Endothelial cell of umbilical vein (primary cell): ENCODE results near the gene QSER1. TPM values are rescaled to one million over a fixed set of nuclear protein-coding genes. Genes with fewer than 3 reads are reported as not detected.
A peak's percentile ranks its signal among the peaks of the same experiment; 100 is the strongest.

ENCODE experiments used
- BruUV-seq: library from RNA; stranded (reverse); fragments of 400-500 nt; replicated peaks from 2 replicates; lab custom pipeline; 2021; lab: Mats Ljungman, UMichigan
- CTCF ChIA-PET: fragments of 300-600, 350-600 bp; sonication (Branson Sonifier 250); formaldehyde crosslinking; loops from one replicate; lab custom pipeline; 2021; ENCODE audit warnings: antibody characterized with exemption, inconsistent platforms; lab: Charles Lee
- POLR2A ChIA-PET: fragments of 300-600, 350-600 bp; sonication (Branson Sonifier 250); formaldehyde crosslinking; loops from one replicate; lab custom pipeline; 2021; ENCODE audit warnings: antibody characterized with exemption, inconsistent platforms; lab: Charles Lee
- DNase-seq: peaks from one replicate; pipeline ENCODE4 v3.0.0-alpha.2; 2011; ENCODE audit warnings: low read depth, low spot score
- FAIRE-seq: peaks from 2 replicates; lab custom pipeline; 2011; peaks lifted over from hg19 to GRCh38; lab: Jason Lieb, UNC
- H2AFZ ChIP-seq: 2 replicates; pipeline ENCODE4 v1.6.0; 2012; ENCODE audit warnings: low read depth, low read length, control low read depth, inconsistent platforms
- H3K27ac ChIP-seq: 2 replicates; pipeline ENCODE4 v1.5.1; 2011; ENCODE audit warnings: low read depth, mild to moderate bottlenecking, control low read depth, low read length, moderate library complexity; ENCODE audit not compliant: insufficient read depth
- H3K27me3 ChIP-seq, 2 experiments: 2 replicates each; pipeline versions ENCODE4 v1.6.0 to v1.6.1; 2011; ENCODE audit warnings: low read length in 2 of 2, mixed read lengths in 1 of 2; ENCODE audit not compliant: control insufficient read depth in 2 of 2, insufficient read depth in 2 of 2
- H3K36me3 ChIP-seq, 2 experiments: 2 replicates in 1 of 2; 3 replicates in 1 of 2; pipeline ENCODE4 v1.5.1; 2011; ENCODE audit warnings: low read length in 2 of 2, mild to moderate bottlenecking in 1 of 2, moderate library complexity in 1 of 2; ENCODE audit not compliant: control insufficient read depth in 2 of 2, insufficient read depth in 2 of 2; ENCODE audit errors: extremely low read depth in 1 of 2
- H3K4me1 ChIP-seq: 3 replicates; pipeline ENCODE4 v1.5.1; 2011; ENCODE audit warnings: mild to moderate bottlenecking, low read length; ENCODE audit not compliant: control insufficient read depth, insufficient read depth; ENCODE audit errors: extremely low read depth
- H3K4me2 ChIP-seq: 2 replicates; pipeline ENCODE4 v1.6.1; 2011; ENCODE audit warnings: low read length, control low read depth, mixed read lengths; ENCODE audit not compliant: insufficient read depth
- H3K4me3 ChIP-seq, 3 experiments: fragments of 200-600 bp in 1 of 3; sonication (generic), shearing (Covaris generic) in 1 of 3; replicated peaks in 1 of 3; 2 replicates each; pipeline ENCODE4 v1.5.1; 2011 to 2016; ENCODE audit warnings: control low read depth in 3 of 3, low read length in 3 of 3, mild to moderate bottlenecking in 2 of 3, inconsistent platforms in 1 of 3, low read depth in 1 of 3, moderate library complexity in 1 of 3; ENCODE audit not compliant: insufficient read depth in 1 of 3
- H3K79me2 ChIP-seq: 2 replicates; pipeline ENCODE4 v1.6.0; 2012; ENCODE audit warnings: low read length, inconsistent platforms; ENCODE audit not compliant: control insufficient read depth, insufficient read depth
- H3K9ac ChIP-seq: replicated peaks from 2 replicates; pipeline ENCODE3; 2011; ENCODE audit warnings: low read length, control low read depth; ENCODE audit not compliant: insufficient read depth; ENCODE audit errors: extremely low read depth
- H3K9me1 ChIP-seq: replicated peaks from 3 replicates; pipeline ENCODE4 v1.6.0; 2011; ENCODE audit warnings: mild to moderate bottlenecking, low read length; ENCODE audit not compliant: control insufficient read depth, insufficient read depth; ENCODE audit errors: extremely low read depth
- H3K9me3 ChIP-seq: replicated peaks from 2 replicates; pipeline ENCODE4 v1.5.1; 2012; ENCODE audit warnings: low read length, inconsistent platforms; ENCODE audit not compliant: control insufficient read depth, insufficient read depth
- H4K20me1 ChIP-seq: replicated peaks from 2 replicates; pipeline ENCODE3; 2011; ENCODE audit warnings: mild to moderate bottlenecking, low read length; ENCODE audit not compliant: control insufficient read depth, insufficient read depth; ENCODE audit errors: extremely low read depth
- CTCF ChIP-seq, 2 donors: IDR thresholded peaks; 1 replicate in 1 of 2; 2 replicates in 1 of 2; pipeline ENCODE4 v1.5.1; 2011; ENCODE audit warnings: low read length in 2 of 2, mild to moderate bottlenecking in 2 of 2, moderate library complexity in 2 of 2, control low read depth in 1 of 2, inconsistent platforms in 1 of 2, low read depth in 1 of 2; ENCODE audit not compliant: insufficient read depth in 1 of 2; ENCODE audit errors: extremely low read depth in 1 of 2
- GATA2 ChIP-seq: IDR thresholded peaks from 2 replicates; pipeline ENCODE4 v1.7.0; 2011; ENCODE audit warnings: low read depth, mild to moderate bottlenecking, moderate library complexity, mixed read lengths, low read length; ENCODE audit not compliant: insufficient read length, insufficient read depth
- MYC ChIP-seq: IDR thresholded peaks from one replicate; pipeline ENCODE4 v1.6.1; 2011; ENCODE audit warnings: mild to moderate bottlenecking, low read depth, low read length
- dilution Hi-C: fragments of 300-500 bp; cut with MboI; formaldehyde crosslinking; loops from one replicate; pipeline ENCODE4 v1.15.0; 2019; ENCODE audit warnings: low sequenced_read_pairs; ENCODE audit not compliant: extremely low pct_ligation_motif_present
- intact Hi-C: fragments of 100-400 bp; cut with micrococcal nuclease; formaldehyde crosslinking; loops from one replicate; pipeline ENCODE4 v1.10.0; 2022
- polyA plus RNA-seq, 4 experiments: library from polyadenylated mRNA; depleted of rRNA in 3 of 4; stranded (reverse) in 3 of 4; unstranded in 1 of 4; fragments of >200 nt; gene quantifications; 2 replicates each; pipeline versions ENCODE4 v1.2.1 to v1.2.3, GENCODE V29; 2011 to 2012; ENCODE audit warnings: missing spikeins in 1 of 4
- total RNA-seq: library from RNA; stranded (reverse); gene quantifications from 2 replicates; pipeline ENCODE4 v1.2.3, GENCODE V29; 2021

QSER1 gene
- total and polyA plus RNA-seq, 2 donors (not counting 3 experiments of a cell fraction or from before 2014, with no cell fraction given), result 5.5 to 36.6 TPM

GRCh38 chr11:32893343-32894148 is 935 bp downstream of the QSER1 start:
- Histone ChIP-seq H3K79me2 (peaks cover 50% of the 10 kb centered on the region), H3K27ac (peak overlapping the region; percentile 89), H3K9ac (peak overlapping the region; percentile 95), H3K4me1 (peaks cover 13% of the 10 kb centered on the region), H3K9me1 (no peaks in the 10 kb centered on the region), H2AFZ (peak overlapping the region; percentile 74), H3K27me3 (no peaks in the 10 kb centered on the region), H3K9me3 (no peaks in the 10 kb centered on the region), H4K20me1 (no peaks in the 10 kb centered on the region), H3K4me2 (peak overlapping the region; percentile 99), H3K36me3 (no peaks in the 10 kb centered on the region), H3K4me3 (peak overlapping the region; percentile 82 to 98 (median 93))
- dilution Hi-C loops (no loop called here), intact Hi-C loops (loop anchor here (1.0 to 10.0 kb wide), 4 partner anchors 146 to 809 kb away; partner anchors contain the start of genes C11orf91, EIF3M and TCP11L1)
- TF ChIP-seq CTCF (IDR thresholded peaks at IDR 0.05; ENCODE audit: extremely low read depth in 1 of 2, insufficient read depth in 1 of 2, low read depth in 1 of 2, low read length in 2 of 2), result peak; percentile 45 to 55
- no peak for TF ChIP-seq GATA2
- no peak for TF ChIP-seq MYC
- ChIA-PET CTCF (interaction anchor here (0.7 to 3.0 kb wide), 6 partner anchors 8 to 172 kb away, joined by 3 to 14 read pairs (median 6); no protein-coding TSS in a partner anchor), POLR2A (no interaction called here)
- FAIRE-seq (peak; percentile 50), DNase-seq (peak; percentile 56)
- BruUV-seq, result TSS peak; percentile 46
